Duodenal mucosa (tissue), 2 donors: ENCODE results near the gene SLX4.

Experiments
- H3K27ac ChIP-seq: one replicate; pipeline ENCODE4 v1.7.0; 2013; ENCODE audit warnings: low read depth, low read length
- H3K27me3 ChIP-seq, 2 donors: one replicate each; pipeline ENCODE4 v1.7.0; 2013; ENCODE audit warnings: low read length in 2 of 2, control low read depth in 1 of 2; ENCODE audit not compliant: insufficient read depth in 2 of 2, control insufficient read depth in 1 of 2
- H3K36me3 ChIP-seq, 2 donors: one replicate each; pipeline ENCODE4 v1.7.0; 2013; ENCODE audit warnings: low read length in 2 of 2, control low read depth in 1 of 2; ENCODE audit not compliant: insufficient read depth in 2 of 2, control insufficient read depth in 1 of 2
- H3K4me1 ChIP-seq, 2 donors: one replicate each; pipeline ENCODE4 v1.7.0; 2013; ENCODE audit warnings: low read length in 2 of 2, control low read depth in 1 of 2; ENCODE audit not compliant: insufficient read depth in 2 of 2, control insufficient read depth in 1 of 2
- H3K4me3 ChIP-seq, 2 donors: one replicate each; pipeline ENCODE4 v1.7.0; 2013; ENCODE audit warnings: low read length in 2 of 2, low read depth in 1 of 2
- H3K9ac ChIP-seq, 2 donors: one replicate each; pipeline ENCODE4 v1.7.0; 2013; ENCODE audit warnings: low read length in 2 of 2, low read depth in 1 of 2
- H3K9me3 ChIP-seq, 2 donors: one replicate each; pipeline ENCODE4 v1.7.0; 2013; ENCODE audit warnings: low read length in 2 of 2, control low read depth in 1 of 2; ENCODE audit not compliant: control insufficient read depth in 1 of 2

The SLX4 gene

GRCh38 chr16:3536851-3537250 lies 74.6 kb downstream of the SLX4 start:
- Histone ChIP-seq H3K27me3 (no peaks in the 10 kb centered on the region), H3K4me1 (no peaks in the 10 kb centered on the region), H3K4me3 (no peak overlapping the region), H3K9ac (no peak overlapping the region), H3K27ac (no peak overlapping the region), H3K36me3 (peaks cover 15 to 42% of the 10 kb centered on the region in 2 donors), H3K9me3 (no peaks in the 10 kb centered on the region)

GRCh38 chr16:3536271-3536731 lies 75.1 kb downstream of the SLX4 start:
- Histone ChIP-seq H3K27ac (no peak overlapping the region), H3K36me3 (peaks cover 15 to 40% of the 10 kb centered on the region in 2 donors)

GRCh38 chr16:3534126-3534525 lies 77.3 kb downstream of the SLX4 start:
- Histone ChIP-seq H3K36me3 (peaks cover 23 to 38% of the 10 kb centered on the region in 2 donors), H3K9ac (no peak overlapping the region), H3K4me1 (no peaks in the 10 kb centered on the region), H3K4me3 (no peak overlapping the region), H3K9me3 (no peaks in the 10 kb centered on the region), H3K27me3 (no peaks in the 10 kb centered on the region), H3K27ac (no peak overlapping the region)

More at GRCh38 chr16:3536271-3536731, 75.1 kb downstream of the SLX4 start:
- Histone ChIP-seq H3K9me3 (no peaks in the 10 kb centered on the region), H3K4me1 (no peaks in the 10 kb centered on the region), H3K4me3 (no peak overlapping the region), H3K27me3 (no peaks in the 10 kb centered on the region), H3K9ac (no peak overlapping the region)

GRCh38 chr16:3532741-3533140 lies 78.7 kb downstream of the SLX4 start:
- peaks cover 0 to 2% of the 10 kb centered on the region in 2 donors for H3K9me3 ChIP-seq
- H3K9ac ChIP-seq, result no peak overlapping the region
- H3K4me3 ChIP-seq, result no peak overlapping the region
- no peaks in the 10 kb centered on the region for H3K27me3 ChIP-seq
- H3K4me1 ChIP-seq, result no peaks in the 10 kb centered on the region
- H3K27ac ChIP-seq, result no peak overlapping the region
- H3K36me3 ChIP-seq, result peaks cover 23 to 37% of the 10 kb centered on the region in 2 donors
